ENCODE results near the gene SSTR3. TPM values are rescaled to one million over a fixed set of nuclear protein-coding genes. Genes with fewer than 3 reads are reported as not detected.
"Not testable (repeated sequence)": the region's sequence is repeated elsewhere in the genome, so short reads cannot be mapped to it uniquely, and the experiment has no call there.

The SSTR3 gene
- polyA plus RNA-seq, 2 donors = 0.02 TPM; not detected in 1

DNA sequence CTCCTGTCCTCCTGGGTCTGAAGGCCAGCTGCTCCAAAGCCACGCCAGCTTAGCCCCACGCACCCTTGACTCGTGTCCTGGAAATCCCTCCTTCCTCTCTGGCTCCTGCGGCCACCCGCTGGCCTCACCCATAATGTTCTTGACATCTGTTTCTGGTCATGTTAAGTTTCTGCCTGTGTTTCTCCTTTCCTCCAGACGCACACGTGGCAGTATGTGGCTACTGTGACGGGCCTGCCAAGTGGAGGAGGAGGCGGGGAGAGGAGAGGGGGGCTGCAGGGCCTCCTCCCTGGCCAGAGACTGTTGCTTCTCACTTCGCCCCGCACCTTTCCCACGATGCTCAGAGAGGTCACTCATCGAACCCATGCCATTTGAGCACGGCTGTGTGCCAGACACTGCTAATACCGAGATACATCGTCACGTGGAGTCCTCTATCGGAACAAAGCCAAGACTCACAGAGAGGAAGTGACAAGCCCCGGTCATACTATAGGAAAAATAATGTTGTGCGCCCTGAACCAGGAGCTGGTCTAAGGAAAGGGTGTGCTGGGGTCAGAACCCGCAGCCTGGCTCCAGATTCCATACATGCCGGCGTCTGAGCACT, 35.7 kb downstream of the SSTR3 start:
- no peak overlapping the region for H3K27ac ChIP-seq (ENCODE audit: low read depth in 2 of 2, low read length in 1 of 2)
- H3K9me3 ChIP-seq (ENCODE audit: control insufficient read depth in 2 of 2, insufficient read depth in 1 of 2, low read depth in 1 of 2, low read length in 1 of 2) = peaks cover 0 to 2% of the 10 kb centered on the region in 2 donors
- H3K36me3 ChIP-seq (ENCODE audit: control insufficient read depth in 2 of 2, insufficient read depth in 2 of 2, low read length in 1 of 2) = peaks cover 0 to 3% of the 10 kb centered on the region in 2 donors
- H3K4me1 ChIP-seq (ENCODE audit: control insufficient read depth in 2 of 2, insufficient read depth in 2 of 2, low read length in 1 of 2) = peaks cover 0 to 27% of the 10 kb centered on the region in 2 donors
- WGBS, 2 donors = 23 to 32% methylated on average over 23 of the region's 23 CpGs
- no peak overlapping the region for H3K4me3 ChIP-seq (ENCODE audit: low read depth in 1 of 2, low read length in 2 of 2)
- no peaks in the 10 kb centered on the region for H3K27me3 ChIP-seq (ENCODE audit: control insufficient read depth in 1 of 2, insufficient read depth in 2 of 2, low read length in 2 of 2)

DNA sequence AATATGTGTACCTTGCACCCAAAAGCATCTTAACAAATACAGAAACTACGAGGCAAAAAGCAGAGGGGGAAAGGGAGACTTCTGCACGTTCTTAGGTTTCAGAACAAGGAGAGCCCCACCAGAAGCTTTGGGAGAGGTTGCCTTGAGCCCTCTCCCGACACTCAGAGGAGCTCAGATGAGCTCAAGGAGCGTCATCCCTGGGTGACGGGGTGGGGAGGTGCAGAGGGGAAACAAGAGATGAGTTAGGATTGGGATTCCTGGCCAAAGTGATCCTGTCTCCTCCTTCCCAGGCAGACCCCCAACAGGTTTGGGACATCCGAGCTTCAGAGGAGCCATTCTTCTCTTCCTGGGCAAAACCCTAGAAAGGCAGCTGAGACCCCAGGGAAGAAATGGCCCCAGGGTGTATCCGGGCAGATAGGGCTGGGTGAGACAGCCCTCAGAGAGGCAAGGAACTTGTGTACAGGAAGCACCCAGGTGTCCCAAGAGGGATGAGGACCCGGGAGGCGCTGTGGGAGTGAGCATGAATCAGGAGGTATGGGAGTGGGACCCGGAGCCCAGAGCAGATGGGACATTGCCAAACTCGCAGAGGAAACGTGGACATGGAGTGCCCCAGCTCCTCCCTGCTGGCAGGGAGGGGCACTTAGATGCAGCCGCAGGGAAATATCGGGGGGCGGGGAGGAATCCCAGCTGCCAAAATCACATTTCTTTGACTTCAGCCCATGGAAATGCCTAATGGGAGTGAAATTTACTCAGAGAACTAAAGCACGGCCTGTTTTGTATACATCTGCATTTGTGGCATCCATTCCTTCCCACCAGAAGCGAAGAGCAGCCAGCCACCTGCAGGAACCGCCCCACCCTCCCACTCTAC, 36.6 kb downstream of the SSTR3 start:
- Histone ChIP-seq H3K36me3 (ENCODE audit: control insufficient read depth in 2 of 2, insufficient read depth in 2 of 2, low read length in 1 of 2) (peaks cover 0 to 3% of the 10 kb centered on the region in 2 donors), H3K27ac (ENCODE audit: low read depth in 2 of 2, low read length in 1 of 2) (no peak overlapping the region), H3K27me3 (ENCODE audit: control insufficient read depth in 1 of 2, insufficient read depth in 2 of 2, low read length in 2 of 2) (no peaks in the 10 kb centered on the region), H3K4me1 (ENCODE audit: control insufficient read depth in 2 of 2, insufficient read depth in 2 of 2, low read length in 1 of 2) (peaks cover 0 to 27% of the 10 kb centered on the region in 2 donors), H3K9me3 (ENCODE audit: control insufficient read depth in 2 of 2, insufficient read depth in 1 of 2, low read depth in 1 of 2, low read length in 1 of 2) (peaks cover 0 to 2% of the 10 kb centered on the region in 2 donors), H3K4me3 (ENCODE audit: low read depth in 1 of 2, low read length in 2 of 2) (no peak overlapping the region)
- 52 to 54% methylated on average over 18 of the region's 18 CpGs for WGBS, 2 donors

- no peak overlapping the region for H3K27ac ChIP-seq (ENCODE audit: low read depth in 2 of 2, low read length in 1 of 2)
- H3K36me3 ChIP-seq (ENCODE audit: control insufficient read depth in 2 of 2, insufficient read depth in 2 of 2, low read length in 1 of 2) = no peaks in the 10 kb centered on the region
- H3K4me1 ChIP-seq (ENCODE audit: control insufficient read depth in 2 of 2, insufficient read depth in 2 of 2, low read length in 1 of 2) = peaks cover 0 to 27% of the 10 kb centered on the region in 2 donors
- peaks cover 0 to 2% of the 10 kb centered on the region in 2 donors for H3K9me3 ChIP-seq (ENCODE audit: control insufficient read depth in 2 of 2, insufficient read depth in 1 of 2, low read depth in 1 of 2, low read length in 1 of 2)
- 88 to 92% methylated on average over 9 of the region's 9 CpGs for WGBS, 2 donors
- H3K27me3 ChIP-seq (ENCODE audit: control insufficient read depth in 1 of 2, insufficient read depth in 2 of 2, low read length in 2 of 2) = no peaks in the 10 kb centered on the region
- no peak overlapping the region for H3K4me3 ChIP-seq (ENCODE audit: low read depth in 1 of 2, low read length in 2 of 2)
Measured at GRCh38 chr22:37174964-37175363, 37.3 kb downstream of the SSTR3 start.

DNA sequence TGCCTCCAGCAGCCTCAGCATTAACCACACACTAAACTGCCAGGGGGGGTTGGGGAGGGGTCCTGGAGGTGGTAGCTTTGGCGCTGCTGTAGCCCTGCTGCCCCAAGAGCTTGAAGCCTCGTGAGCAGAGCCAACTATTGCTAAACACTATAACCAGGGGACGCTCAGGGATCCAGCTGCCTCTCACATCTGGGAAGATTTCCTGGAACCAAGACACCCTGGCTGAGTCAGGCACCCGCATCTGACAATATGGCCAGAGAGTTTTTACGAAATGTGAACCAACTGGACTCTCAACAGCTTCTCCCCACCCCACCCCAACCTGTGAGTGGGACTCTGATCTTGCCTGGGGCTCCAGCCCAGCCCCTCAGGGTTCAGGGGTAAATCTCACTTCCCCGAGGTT, 38.6 kb downstream of the SSTR3 start:
- WGBS, 2 donors = 67 to 82% methylated on average over 6 of the region's 6 CpGs
- Histone ChIP-seq H3K4me3 (ENCODE audit: low read depth in 1 of 2, low read length in 2 of 2) (no peak overlapping the region), H3K9me3 (ENCODE audit: control insufficient read depth in 2 of 2, insufficient read depth in 1 of 2, low read depth in 1 of 2, low read length in 1 of 2) (peaks cover 0 to 2% of the 10 kb centered on the region in 2 donors)

DNA sequence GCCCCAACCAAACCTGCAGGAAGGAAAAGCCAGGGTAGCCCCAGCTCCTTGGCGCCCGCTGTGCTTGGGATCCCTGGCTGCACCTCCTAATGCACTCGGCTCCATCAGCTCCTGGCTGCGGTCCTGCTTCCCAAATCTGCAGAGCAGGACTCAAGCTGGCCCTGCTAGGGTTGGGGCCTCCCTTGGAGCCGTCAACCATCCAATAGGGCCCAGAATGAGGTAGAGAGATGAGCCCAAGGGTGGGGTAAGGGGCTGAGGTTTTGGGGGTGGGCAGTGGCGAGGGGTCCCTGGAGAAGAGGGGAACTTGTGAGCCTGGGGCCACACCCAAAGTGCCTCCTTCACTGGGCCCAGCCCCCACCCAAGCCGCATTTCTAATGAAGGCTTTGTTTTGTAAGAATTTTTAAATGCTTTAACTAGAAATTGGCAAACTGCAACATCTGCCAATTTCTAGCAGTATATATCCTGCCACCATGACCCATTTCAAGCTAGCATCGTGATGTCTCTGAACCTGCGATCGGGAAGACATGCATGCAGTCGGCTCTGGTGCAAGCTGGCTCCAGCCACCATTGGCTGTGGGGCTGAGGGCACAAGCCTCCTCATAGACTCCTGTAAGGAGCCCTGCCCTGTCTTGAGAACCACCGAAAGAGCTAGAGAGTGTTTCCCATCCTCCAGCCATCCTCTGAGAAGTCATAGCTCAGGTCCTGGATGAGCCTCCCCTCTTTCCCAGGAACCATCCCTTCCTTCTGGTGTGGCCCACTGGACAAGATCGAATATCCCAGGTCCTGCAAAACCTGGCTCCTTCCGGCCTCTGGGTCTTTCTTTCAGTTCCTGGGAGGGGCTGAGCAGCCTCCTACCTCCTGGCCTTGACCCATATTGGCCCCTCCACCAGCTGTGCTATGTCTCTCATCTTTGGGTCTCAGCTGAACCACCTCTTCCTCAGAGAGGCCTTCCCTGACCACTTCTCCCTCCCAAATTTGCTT, 39.7 kb downstream of the SSTR3 start:
- H3K9me3 ChIP-seq (ENCODE audit: control insufficient read depth in 2 of 2, insufficient read depth in 1 of 2, low read depth in 1 of 2, low read length in 1 of 2) = peaks cover 0 to 2% of the 10 kb centered on the region in 2 donors
- no peak overlapping the region for H3K27ac ChIP-seq (ENCODE audit: low read depth in 2 of 2, low read length in 1 of 2)
- H3K27me3 ChIP-seq (ENCODE audit: control insufficient read depth in 1 of 2, insufficient read depth in 2 of 2, low read length in 2 of 2) = no peaks in the 10 kb centered on the region
- H3K36me3 ChIP-seq (ENCODE audit: control insufficient read depth in 2 of 2, insufficient read depth in 2 of 2, low read length in 1 of 2) = no peaks in the 10 kb centered on the region
- no peak overlapping the region for H3K4me3 ChIP-seq (ENCODE audit: low read depth in 1 of 2, low read length in 2 of 2)
- 88% methylated on average over 14 of the region's 14 CpGs for WGBS, 2 donors
- H3K4me1 ChIP-seq (ENCODE audit: control insufficient read depth in 2 of 2, insufficient read depth in 2 of 2, low read length in 1 of 2) = peaks cover 0 to 14% of the 10 kb centered on the region in 2 donors

More for the DNA sequence above, 38.6 kb downstream of the SSTR3 start:
- H3K4me1 ChIP-seq (ENCODE audit: control insufficient read depth in 2 of 2, insufficient read depth in 2 of 2, low read length in 1 of 2) = peaks cover 0 to 23% of the 10 kb centered on the region in 2 donors
- H3K27ac ChIP-seq (ENCODE audit: low read depth in 2 of 2, low read length in 1 of 2) = no peak overlapping the region
- no peaks in the 10 kb centered on the region for H3K36me3 ChIP-seq (ENCODE audit: control insufficient read depth in 2 of 2, insufficient read depth in 2 of 2, low read length in 1 of 2)
- H3K27me3 ChIP-seq (ENCODE audit: control insufficient read depth in 1 of 2, insufficient read depth in 2 of 2, low read length in 2 of 2) = no peaks in the 10 kb centered on the region

- Histone ChIP-seq H3K27me3 (ENCODE audit: control insufficient read depth in 1 of 2, insufficient read depth in 2 of 2, low read length in 2 of 2) (no peaks in the 10 kb centered on the region), H3K9me3 (ENCODE audit: control insufficient read depth in 2 of 2, insufficient read depth in 1 of 2, low read depth in 1 of 2, low read length in 1 of 2) (peaks cover 0 to 2% of the 10 kb centered on the region in 2 donors), H3K27ac (ENCODE audit: low read depth in 2 of 2, low read length in 1 of 2) (no peak overlapping the region), H3K4me1 (ENCODE audit: control insufficient read depth in 2 of 2, insufficient read depth in 2 of 2, low read length in 1 of 2) (peaks cover 0 to 14% of the 10 kb centered on the region in 2 donors), H3K36me3 (ENCODE audit: control insufficient read depth in 2 of 2, insufficient read depth in 2 of 2, low read length in 1 of 2) (no peaks in the 10 kb centered on the region), H3K4me3 (ENCODE audit: low read depth in 1 of 2, low read length in 2 of 2) (no peak overlapping the region)
- WGBS, 2 donors = 89 to 91% methylated on average over 5 of the region's 5 CpGs
Measured at GRCh38 chr22:37171662-37172061, 40.6 kb downstream of the SSTR3 start.

- not testable (repeated sequence) for H3K9me3 ChIP-seq (ENCODE audit: control insufficient read depth in 2 of 2, insufficient read depth in 1 of 2, low read depth in 1 of 2, low read length in 1 of 2); H3K27me3 ChIP-seq (ENCODE audit: control insufficient read depth in 1 of 2, insufficient read depth in 2 of 2, low read length in 2 of 2); H3K4me3 ChIP-seq (ENCODE audit: low read depth in 1 of 2, low read length in 2 of 2); H3K36me3 ChIP-seq (ENCODE audit: control insufficient read depth in 2 of 2, insufficient read depth in 2 of 2, low read length in 1 of 2); H3K4me1 ChIP-seq (ENCODE audit: control insufficient read depth in 2 of 2, insufficient read depth in 2 of 2, low read length in 1 of 2); H3K27ac ChIP-seq (ENCODE audit: low read depth in 2 of 2, low read length in 1 of 2)
- WGBS, 2 donors = 82 to 86% methylated on average over 16 of the region's 16 CpGs
Measured at GRCh38 chr22:37170689-37171405, 41.4 kb downstream of the SSTR3 start.

DNA sequence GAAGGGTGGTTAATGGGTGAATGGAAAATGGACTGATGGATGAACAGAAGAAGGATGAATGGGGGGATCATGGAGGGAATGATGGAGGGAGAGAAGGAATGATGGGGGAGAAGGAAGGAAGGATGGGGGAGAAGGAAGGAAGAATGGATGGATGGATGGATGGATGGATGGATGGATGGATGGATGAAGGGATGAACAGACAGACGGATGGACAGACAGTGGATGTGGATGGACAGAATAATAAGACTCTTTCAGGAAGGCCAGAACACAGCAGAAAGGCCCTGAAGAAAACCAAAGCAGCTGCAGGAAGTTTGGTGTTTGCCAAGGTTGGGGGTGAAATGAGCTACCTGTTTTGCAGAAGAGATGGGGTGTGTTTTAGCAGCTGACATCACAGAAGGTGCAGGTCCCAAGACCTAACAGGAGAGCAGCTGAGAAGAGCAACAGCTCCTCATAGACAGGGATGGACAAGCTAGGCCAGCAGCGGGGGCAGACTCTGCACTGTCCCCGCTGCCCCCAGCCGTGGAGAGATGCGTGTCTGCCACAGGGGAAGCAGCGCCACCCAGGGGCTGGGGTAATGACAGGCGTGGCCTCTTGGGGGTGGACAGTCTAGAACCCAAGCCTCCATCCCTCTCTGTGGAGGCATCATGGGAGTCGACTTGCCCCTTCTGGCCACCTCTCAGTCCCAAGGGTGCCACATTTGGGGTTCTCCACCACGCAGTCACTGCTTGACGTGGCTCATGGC, 42.2 kb downstream of the SSTR3 start:
- Histone ChIP-seq H3K27me3 (ENCODE audit: control insufficient read depth in 1 of 2, insufficient read depth in 2 of 2, low read length in 2 of 2) (no peaks in the 10 kb centered on the region), H3K36me3 (ENCODE audit: control insufficient read depth in 2 of 2, insufficient read depth in 2 of 2, low read length in 1 of 2) (no peaks in the 10 kb centered on the region), H3K4me3 (ENCODE audit: low read depth in 1 of 2, low read length in 2 of 2) (no peak overlapping the region), H3K9me3 (ENCODE audit: control insufficient read depth in 2 of 2, insufficient read depth in 1 of 2, low read depth in 1 of 2, low read length in 1 of 2) (peaks cover 0 to 2% of the 10 kb centered on the region in 2 donors), H3K27ac (ENCODE audit: low read depth in 2 of 2, low read length in 1 of 2) (no peak overlapping the region), H3K4me1 (ENCODE audit: control insufficient read depth in 2 of 2, insufficient read depth in 2 of 2, low read length in 1 of 2) (peaks cover 0 to 3% of the 10 kb centered on the region in 2 donors)
- 83 to 88% methylated on average over 10 of the region's 10 CpGs for WGBS, 2 donors

All from esophagus (tissue), 2 donors.